ENCODE results near the gene PATJ. TPM values are rescaled to one million over a fixed set of nuclear protein-coding genes. Genes with fewer than 3 reads are reported as not detected.
"Not testable (repeated sequence)": the region's sequence is repeated elsewhere in the genome, so short reads cannot be mapped to it uniquely, and the experiment has no call there.

Gene PATJ
- total RNA-seq, 2 donors from 2014 or later: 15.2 to 23.5 TPM

DNA sequence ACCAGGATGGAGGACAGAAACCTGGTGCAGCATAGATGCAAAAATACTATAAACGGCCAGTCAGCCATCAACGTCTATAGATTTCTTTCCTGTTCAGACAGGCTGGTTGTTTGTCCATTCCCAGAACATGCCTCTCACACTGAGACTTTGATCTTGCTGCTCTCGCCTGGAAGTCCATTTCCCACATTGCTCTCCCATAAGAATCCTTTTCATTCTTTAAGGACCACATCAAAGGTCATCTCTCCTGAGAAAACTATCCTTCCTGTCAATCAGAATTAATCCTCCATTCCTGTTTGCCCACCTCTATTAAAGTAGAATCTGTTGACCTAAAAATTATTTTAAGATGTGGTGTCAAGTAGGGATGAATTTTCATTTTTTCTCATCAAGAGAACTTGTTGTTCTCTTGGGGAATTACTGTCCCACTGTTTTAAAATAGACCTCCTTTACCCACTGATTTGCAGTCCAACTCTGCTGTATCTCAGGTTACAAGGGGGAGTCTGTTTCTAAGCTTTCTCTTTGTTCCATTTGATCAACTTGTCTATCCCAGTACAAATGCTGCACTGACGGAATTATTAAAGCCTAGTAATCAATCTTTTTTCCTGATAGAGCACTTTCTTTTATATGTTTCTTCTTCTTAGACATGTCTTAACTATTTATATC, 172.7 kb downstream of the PATJ start:
- intact Hi-C loops (cut with DNase I): no loop called here
- no peak for DNase-seq (ENCODE audit: low spot score)

DNA sequence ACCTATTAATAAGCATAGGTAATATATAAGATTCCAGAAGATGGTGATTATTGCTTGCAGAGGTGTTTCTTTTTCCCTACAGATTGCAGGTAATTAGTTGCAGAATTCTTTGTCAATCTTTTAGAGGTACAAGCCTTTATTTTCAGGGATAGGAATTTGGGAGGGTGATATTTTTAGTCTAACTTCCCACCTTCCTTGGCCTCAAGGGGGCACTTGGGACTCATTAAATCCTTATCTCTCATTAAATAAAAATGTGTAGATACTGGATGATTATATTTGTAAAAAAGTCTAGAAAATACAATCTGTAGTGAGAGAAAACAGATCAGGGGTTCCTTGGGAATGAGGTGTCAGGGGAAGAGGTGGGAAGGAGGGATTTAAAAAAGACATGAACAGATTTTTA, 179.2 kb downstream of the PATJ start:
- intact Hi-C loops (cut with DNase I): no loop called here
- no peak for DNase-seq (ENCODE audit: low spot score)

DNA sequence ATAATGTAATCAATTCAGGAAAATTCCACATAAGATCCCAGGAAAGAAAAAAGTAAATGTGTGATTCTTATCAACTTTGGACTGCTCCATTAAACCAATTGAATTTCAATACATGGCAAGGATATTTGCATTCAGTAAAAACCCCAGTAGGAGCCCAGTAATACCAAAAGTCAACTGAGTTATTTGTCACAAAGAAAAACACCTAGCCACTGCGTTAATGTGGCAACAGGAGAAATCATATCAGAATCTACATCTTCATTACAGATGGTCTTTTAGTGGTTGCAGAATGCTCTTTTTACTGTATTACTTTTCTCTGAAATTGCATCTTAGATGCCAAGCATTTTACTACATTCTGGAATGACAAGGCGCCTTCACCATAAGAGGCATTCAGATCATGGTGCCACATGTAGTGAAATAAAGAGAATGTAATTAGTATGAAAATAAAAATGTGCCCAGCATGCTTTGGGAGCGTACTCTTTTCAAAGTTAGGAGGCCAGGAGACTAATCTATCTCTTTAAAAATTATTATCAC, 180.7 kb downstream of the PATJ start:
- no peak for DNase-seq (ENCODE audit: low spot score)
- intact Hi-C loops (cut with DNase I): no loop called here

DNA sequence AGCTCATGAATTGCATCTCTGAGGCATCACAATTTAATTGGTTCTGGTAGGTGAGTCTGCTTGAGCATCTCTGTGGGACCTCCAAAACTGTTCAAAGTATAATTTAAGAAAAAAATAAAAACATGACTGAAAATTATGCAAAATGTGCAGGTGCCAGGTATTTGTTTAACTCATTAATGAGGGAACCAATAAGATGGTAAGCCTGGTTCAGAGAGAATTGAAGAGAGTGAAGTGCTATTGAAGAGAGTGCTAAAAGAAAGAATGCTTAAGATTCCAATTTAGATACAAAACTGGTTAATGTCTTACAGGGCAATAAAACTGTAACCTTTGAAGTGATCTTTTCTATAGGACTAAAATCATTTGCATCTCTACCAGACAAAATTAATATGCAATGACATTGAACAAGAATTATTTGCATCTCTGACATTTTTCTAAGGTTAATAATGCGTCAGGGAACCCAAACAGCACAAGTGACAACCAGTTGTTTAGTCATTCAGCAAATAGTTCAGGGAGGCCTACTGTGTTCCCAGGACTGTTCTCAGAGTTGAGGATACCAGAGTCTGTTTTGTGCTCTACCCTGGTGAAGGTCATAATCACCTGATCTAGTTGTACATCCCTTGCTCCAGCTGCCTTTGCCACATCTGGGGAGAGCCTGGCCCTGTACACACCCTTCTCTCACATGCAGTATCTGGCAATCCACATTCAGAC, 183.5 kb downstream of the PATJ start:
- DNase-seq (ENCODE audit: low spot score): no peak
- intact Hi-C loops (cut with DNase I): no loop called here

DNA sequence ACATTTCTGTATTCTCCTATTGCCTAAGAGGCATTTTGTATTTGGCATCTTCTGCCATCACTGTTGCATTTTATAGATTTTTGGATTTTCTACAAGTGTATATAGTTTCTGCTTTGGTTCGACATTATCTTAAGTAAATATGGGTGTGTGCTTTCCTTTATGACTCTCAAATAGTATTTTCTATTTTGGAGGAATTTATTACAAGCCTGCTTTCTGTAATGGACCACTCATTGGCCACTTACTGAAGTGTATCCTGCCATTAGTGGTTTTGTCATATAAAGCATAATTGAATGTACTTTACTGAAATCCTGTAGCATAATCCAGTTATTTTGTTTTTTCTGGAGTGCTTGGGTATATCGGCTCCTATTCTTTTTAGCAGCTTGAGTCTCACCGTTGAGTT, 184.3 kb downstream of the PATJ start:
- DNase-seq (ENCODE audit: low spot score): no peak

DNA sequence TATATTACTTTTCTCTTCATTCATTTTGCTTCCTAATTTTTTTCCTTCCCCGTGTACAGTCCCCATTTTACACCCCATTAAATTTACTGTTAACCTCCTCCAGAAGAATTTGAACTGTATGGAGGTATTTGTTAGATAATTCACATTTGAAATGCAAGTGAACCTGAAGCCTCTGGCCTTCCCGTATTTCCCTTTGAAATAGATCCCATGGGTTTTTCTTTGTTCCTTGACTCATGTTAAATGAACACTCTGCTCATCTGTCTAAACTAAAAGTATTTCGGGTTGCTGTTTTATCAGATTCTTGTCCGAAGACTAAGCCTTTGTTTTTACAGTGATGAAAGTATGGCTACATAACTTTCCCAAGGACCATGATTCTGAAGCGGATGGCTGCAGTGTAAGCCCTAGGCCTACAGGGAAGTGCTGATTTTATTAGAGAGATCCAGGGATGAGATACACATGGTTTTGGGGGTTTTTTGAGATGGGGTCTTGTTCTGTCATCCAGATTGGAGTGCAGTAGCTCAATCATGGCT, 187.9 kb downstream of the PATJ start:
- intact Hi-C loops (cut with DNase I): no loop called here
- no peak for DNase-seq (ENCODE audit: low spot score)

More for the DNA sequence above, 184.3 kb downstream of the PATJ start:
- intact Hi-C loops (cut with DNase I): no loop called here

DNA sequence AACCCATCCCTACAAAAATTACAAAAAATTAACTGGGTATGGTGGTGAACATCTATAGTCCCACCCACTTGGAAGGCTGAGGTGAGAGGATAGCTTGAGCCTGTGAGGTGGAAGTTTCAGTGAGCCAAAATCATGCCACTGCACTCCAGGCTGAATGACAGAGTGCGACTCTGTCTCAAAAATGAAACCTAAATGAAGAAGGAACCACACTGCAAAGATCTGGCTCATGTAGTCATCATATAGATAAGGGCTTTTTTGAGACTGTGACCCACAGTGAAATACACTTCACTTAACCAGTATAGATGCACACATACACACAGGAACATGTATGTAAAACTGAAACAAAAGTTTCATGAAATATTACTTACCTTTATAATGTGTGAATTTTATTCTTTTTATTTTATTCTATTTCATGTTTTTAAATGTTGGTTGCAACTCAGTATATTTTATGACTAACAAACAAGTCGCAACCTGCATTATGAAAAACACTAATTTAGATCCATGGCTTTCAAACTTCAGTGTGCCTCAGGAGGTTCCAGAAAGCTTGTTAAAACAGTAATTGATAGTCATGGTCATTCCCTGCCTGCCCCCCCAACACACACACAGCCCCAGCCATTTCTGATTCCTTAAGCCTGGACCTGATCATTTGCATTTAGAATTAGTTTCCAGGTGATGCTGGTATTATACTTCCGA, 189.5 kb downstream of the PATJ start:
- intact Hi-C loops (cut with DNase I): no loop called here
- no peak for DNase-seq (ENCODE audit: low spot score)

DNA sequence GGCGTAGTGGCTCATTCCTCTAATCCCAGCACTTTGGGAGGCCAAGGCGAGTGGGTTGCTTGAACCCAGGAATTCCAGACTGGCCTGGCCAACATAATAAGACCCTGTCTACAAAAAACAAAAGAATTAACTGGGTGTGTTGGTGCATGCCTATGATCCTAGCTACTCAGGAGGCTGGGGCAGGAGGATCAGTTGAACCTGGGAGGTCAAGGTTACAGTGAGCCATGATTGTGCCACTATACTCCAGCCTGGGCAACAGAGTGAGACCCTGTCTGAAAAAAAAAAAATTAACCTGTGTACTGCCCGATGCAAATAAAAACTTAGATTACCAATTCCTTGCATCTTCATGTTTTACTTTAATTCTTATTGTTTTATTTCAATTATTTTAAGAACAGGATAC, 193.2 kb downstream of the PATJ start:
- DNase-seq (ENCODE audit: low spot score): no peak
- intact Hi-C loops (cut with DNase I): no loop called here

DNA sequence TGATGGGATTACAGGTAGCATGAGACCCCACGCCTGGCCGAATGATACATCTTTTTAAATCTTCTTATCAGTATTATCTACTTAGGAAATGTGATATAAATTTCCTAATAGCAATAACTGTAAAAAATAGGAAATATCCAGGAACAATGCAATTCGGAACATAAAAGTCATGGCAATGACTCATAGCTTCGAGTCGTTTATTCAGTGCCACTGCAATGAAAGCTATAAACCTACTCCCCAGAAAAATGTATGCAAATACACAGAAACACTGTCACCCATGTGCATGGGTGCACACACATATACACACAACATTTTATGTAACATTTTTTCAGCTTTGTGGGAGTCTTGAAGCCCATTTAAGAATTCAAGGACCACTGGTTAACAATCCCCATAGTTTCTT, 194.6 kb downstream of the PATJ start:
- intact Hi-C loops (cut with DNase I): no loop called here
- DNase-seq (ENCODE audit: low spot score): no peak

DNA sequence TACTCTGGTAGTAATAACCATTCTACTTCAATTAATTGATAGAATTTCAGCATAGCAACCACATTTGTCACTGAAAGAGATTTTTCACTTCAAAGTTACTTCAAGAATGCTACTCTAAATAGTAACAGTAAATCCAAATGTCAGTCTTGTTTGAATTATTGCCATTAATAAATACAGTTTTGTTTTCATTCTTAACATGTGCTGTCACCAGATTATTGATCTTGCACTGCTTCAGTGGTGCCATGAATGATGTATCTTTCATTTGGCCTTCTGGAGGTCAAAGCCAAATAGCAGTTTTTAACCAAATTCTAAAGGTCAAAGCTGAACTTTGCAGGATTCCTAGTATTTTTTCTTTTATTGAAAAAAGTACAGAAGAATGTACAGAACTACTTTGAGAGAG, 199.5 kb downstream of the PATJ start:
- intact Hi-C loops (cut with DNase I): no loop called here
- no peak for DNase-seq (ENCODE audit: low spot score)

DNA sequence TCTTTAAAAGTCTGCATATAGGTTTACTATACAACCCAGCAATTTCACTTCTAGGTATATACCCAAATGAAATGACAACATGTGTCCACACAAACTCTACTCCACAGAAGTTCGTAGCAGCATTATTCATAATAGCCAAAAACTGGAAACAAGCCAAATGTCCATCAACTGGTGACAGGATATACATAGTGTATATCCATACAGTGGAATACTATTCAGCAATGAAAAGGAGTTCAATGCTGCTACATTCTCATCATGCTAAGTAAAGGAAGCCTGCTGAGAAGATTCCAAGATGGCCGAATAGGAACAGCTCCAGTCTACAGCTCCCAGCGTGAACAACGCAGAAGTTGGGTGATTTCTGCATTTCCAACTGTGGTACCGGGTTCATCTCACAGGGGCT, 200.6 kb downstream of the PATJ start:
- DNase-seq (ENCODE audit: low spot score): no peak
- intact Hi-C loops (cut with DNase I): no loop called here

DNA sequence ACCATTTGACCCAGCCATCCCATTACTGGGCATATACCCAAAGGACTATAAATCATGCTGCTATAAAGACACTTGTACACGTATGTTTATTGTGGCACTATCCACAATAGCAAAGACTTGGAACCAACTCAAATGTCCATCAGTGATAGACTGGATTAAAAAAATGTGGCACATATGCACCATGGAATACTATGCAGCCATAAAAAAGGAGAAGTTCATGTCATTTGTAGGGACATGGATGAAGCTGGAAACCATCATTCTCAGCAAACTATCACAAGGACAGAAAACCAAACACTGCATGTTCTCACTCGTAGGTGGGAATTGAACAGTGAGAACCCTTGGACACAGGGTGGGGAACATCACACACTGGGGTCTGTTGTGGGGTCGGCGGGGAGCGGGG, 206.4 kb downstream of the PATJ start:
- intact Hi-C loops (cut with DNase I); DNase-seq (ENCODE audit: low spot score): not testable (repeated sequence)

DNA sequence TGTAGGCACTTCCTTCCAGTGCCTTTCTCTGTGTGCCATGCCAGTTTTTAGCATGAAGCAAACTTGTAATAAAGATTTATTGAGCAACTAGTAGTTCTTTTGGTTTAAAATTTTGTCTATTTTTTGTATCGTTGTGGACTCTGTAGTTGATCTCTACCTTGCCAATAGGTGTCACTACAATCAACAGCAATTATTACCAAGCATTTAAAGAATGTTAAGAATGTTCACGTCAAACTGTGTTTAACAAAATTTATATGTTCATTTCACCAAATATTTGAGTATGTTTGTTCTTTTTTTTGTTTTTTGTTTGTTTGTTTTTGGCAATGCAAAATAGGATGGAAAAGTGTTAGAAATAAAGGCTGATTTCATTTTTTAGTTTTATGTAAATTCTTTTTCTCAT, 208.1 kb downstream of the PATJ start:
- intact Hi-C loops (cut with DNase I): no loop called here
- DNase-seq (ENCODE audit: low spot score): no peak

DNA sequence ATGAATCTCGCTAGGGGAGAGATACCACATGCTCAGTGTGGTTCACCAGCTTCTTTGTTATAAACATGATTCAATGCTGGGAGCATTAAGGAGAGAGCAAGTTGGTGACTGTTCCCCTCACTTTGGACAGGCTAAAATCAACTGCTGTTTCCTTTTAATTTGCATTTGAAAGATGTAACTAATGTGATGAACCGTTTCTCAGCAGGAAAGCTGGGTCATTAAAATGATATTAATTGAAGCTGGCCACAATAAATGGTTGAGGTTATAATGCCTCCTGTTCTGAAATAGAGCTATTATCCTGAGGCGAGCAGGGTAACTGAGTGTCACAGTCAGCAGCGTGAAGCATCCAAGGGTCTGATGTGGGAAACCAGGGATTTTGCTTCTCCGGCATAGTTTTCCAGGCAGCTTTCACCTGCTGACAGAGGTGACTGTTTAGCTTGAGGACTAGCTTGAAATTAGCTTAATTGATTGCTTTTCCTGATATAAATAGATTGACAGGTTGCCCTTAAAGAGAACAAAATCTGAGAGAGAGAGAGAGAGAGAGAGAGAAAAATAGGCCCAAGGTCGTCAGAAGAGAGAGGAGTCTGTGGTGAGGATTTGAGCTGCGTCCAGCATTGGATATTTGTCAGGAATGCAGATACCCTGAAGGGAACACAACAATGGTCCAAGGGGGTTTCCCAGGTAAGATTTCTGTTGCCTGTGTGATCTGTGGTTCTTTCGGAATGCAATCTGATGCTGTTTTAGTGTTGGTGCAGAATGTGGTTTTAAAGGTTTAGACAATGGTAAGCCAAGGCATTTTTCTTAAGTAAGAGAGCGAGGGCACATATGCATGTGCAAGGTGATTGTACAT, 209.7 kb downstream of the PATJ start:
- intact Hi-C loops (cut with DNase I): no loop called here

DNA sequence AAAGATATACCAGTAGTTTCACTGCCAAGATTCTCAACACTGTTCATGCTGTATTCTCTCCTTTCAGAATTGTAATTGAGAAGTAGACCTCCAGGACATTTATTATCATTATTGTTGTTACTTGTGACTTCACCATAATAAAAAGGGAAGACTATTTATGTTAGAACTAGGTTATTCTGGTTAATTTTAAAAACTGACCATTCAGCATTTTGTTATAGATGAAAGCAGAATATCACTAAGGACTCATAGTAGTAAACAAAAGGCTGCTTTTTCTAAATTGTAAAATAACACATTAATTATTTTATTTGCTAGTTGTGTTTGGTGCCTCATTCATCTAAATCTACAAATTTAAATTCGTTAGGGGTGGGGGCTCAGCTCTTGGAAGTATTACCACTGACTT, 210.4 kb downstream of the PATJ start:
- intact Hi-C loops (cut with DNase I): no loop called here
- no peak for DNase-seq (ENCODE audit: low spot score)

More for the DNA sequence above, 209.7 kb downstream of the PATJ start:
- DNase-seq (ENCODE audit: low spot score): no peak

DNA sequence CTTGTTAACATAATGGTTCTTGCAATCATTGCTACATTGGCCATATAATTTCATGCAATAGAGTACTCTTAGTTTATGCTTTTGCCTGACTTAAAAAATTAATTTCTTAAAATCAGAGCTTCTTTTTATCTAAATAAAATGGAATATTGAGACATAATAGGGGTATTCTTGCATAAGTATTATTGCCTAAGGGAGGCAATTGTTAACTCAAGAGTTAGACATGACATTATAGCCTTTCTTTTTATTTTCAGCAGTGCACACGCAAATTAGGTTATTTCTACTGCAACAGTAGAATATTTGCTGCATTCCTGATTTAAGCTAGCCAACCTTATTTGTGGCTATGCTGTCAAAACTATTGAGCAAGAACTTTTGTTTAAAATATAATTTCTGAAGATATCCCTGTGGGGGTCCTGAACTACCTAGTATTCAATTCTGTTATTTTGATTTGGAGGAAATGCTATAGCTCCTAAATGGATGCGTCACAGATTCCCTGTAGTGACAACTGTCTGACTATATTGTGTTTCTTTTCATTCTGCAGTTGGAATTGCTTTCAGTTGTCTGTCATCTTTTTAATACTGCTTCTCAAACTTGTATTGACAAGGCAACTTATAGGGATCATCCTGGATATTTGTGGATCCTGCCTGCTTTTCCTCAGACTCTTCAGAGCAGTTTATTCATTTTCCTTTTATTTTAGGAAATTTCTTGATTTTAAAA, 211.0 kb downstream of the PATJ start:
- no peak for DNase-seq (ENCODE audit: low spot score)
- intact Hi-C loops (cut with DNase I): no loop called here

DNA sequence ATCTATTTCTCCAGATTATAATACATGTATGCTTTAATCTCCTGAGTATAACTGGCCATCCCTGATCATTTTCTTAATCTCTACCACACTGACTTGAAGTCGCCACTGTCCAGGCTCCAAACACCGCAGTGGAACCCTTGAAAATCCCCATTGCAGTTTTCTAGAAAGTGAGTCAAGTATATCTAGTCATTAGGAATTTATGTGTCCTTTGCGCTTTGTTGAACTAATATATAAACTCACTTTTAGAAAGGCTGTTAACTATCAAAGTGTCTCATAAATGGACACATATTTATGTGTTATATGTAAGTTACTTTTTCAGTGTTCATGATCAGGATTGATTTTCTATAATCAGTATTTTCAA, 211.5 kb downstream of the PATJ start:
- DNase-seq (ENCODE audit: low spot score): no peak
- intact Hi-C loops (cut with DNase I): no loop called here

DNA sequence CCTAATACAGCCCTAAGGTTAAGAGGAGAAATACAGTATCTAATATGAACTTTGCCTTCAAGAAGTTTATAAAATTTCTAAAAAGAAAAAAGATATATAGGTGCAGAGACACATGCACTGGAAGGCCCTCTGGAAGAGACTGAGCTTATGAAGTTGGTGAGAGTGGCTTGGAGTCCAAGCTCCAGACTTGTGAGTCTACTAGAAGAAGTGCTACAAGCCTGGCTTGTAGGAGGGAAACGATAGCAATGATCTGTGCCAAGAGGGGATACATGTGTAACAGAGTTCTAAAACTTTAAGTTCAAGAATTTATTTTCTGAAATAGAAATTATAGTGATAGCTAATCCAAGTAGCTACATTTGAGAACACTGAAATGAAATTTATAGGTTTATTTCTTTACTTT, 213.0 kb downstream of the PATJ start:
- intact Hi-C loops (cut with DNase I): no loop called here
- no peak for DNase-seq (ENCODE audit: low spot score)

Data from posterior vena cava (tissue), 2 donors.